ENCODE measurements around the gene GKN2. TPM values are rescaled to one million over a fixed set of nuclear protein-coding genes. Genes with fewer than 3 reads are reported as not detected.

GKN2 gene
- total RNA-seq, 1 experiment from 2014 or later: not detected

Other genes with a start within 250 kb of the GKN2 start
- gene ARHGAP25, start 218.1 kb downstream of the GKN2 start, total RNA-seq (2021): 1.3 TPM in 2 replicates
- gene BMP10, start 81.5 kb downstream of the GKN2 start, total RNA-seq (2021): not detected in 2 replicates
- gene GKN1, start 21.7 kb upstream of the GKN2 start, total RNA-seq (2021): not detected in 2 replicates
- 37.3 and 39.5 TPM in 2 replicates for gene ANTXR1, start 60.3 kb upstream of the GKN2 start, total RNA-seq (2021)

Measured in H9 (cell line).